Memory B cell (primary cell): ENCODE results near the gene DPF1.

Source experiments
- ATAC-seq: fragments of 150-1000 bp; cut with Tn5 transposase; 2 replicates; pipeline ENCODE4 v1.10.0; 2021; ENCODE audit warnings: low read depth, mild to moderate bottlenecking, moderate library complexity
- DNase-seq, 2 donors: peaks; one replicate each; pipeline ENCODE4 v3.0.0; 2022; ENCODE audit warnings: low spot score in 2 of 2
- H3K27ac Mint-ChIP-seq: one replicate; pipeline ENCODE4 v1.8.0; 2022; ENCODE audit warnings: mild to moderate bottlenecking, moderate library complexity, mixed read lengths
- H3K27me3 Mint-ChIP-seq: one replicate; pipeline ENCODE4 v1.8.0; 2022; ENCODE audit warnings: mixed read lengths
- H3K36me3 Mint-ChIP-seq: one replicate; pipeline ENCODE4 v1.8.0; 2022; ENCODE audit warnings: mild to moderate bottlenecking, mixed read lengths
- H3K4me1 Mint-ChIP-seq: one replicate; pipeline ENCODE4 v1.8.0; 2022; ENCODE audit warnings: mixed read lengths
- H3K4me3 Mint-ChIP-seq: one replicate; pipeline ENCODE4 v1.8.0; 2022; ENCODE audit warnings: mild to moderate bottlenecking, moderate library complexity, mixed read lengths
- H3K9me3 Mint-ChIP-seq: one replicate; pipeline ENCODE4 v1.8.0; 2022; ENCODE audit warnings: mixed read lengths

The DPF1 gene

DNA sequence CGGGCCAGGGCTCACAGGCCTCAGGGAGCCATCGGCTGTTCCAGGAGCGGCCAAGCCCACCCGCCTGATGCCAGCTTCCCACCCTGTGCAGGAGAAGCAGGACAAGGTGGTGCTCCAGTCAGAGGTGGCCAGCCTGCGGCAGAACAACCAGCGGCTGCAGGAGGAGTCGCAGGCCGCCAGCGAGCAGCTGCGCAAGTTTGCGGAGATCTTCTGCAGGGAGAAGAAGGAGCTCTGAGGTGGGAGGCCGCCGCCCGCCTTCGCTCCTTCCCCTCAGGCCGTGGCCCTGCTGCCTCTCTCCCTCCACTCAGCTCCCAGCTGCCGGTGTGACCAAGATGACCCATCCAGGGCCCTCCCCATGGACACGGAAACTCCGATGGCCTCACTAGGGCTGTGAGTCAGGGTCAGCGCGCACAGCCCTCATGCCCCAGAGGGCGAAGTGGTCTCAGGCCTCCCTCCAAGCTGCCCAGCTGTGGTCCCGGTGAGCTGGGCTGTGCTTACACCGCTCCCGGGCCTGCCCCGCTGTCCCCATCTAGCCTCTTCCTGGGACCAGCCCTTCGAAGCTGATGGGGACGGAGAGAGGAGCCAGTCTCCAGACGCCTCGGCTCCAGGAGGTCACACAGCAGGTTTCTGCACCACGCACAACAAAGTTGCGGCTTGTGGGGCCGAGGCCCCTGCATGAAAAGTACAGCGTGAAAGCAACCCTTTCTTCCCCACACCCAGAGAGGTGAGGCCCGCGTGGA, 17.8 kb downstream of the DPF1 start:
- no peak for ATAC-seq
- peaks cover 38% of the 10 kb centered on the region for H3K36me3 Mint-ChIP-seq
- no peak overlapping the region for H3K4me3 Mint-ChIP-seq
- H3K27ac Mint-ChIP-seq: no peak overlapping the region
- no peaks in the 10 kb centered on the region for H3K9me3 Mint-ChIP-seq
- H3K4me1 Mint-ChIP-seq: peaks cover 15% of the 10 kb centered on the region
- DNase-seq: no peak
- H3K27me3 Mint-ChIP-seq: peaks cover 12% of the 10 kb centered on the region

- peaks cover 2% of the 10 kb centered on the region for H3K27me3 Mint-ChIP-seq
- no peak for ATAC-seq
- no peaks in the 10 kb centered on the region for H3K9me3 Mint-ChIP-seq
- peaks cover 4% of the 10 kb centered on the region for H3K4me1 Mint-ChIP-seq
- H3K27ac Mint-ChIP-seq: no peak overlapping the region
- DNase-seq: no peak
- H3K4me3 Mint-ChIP-seq: no peak overlapping the region
- peaks cover 34% of the 10 kb centered on the region for H3K36me3 Mint-ChIP-seq
Observed at GRCh38 chr19:38204728-38205127, 19.3 kb downstream of the DPF1 start.

DNA sequence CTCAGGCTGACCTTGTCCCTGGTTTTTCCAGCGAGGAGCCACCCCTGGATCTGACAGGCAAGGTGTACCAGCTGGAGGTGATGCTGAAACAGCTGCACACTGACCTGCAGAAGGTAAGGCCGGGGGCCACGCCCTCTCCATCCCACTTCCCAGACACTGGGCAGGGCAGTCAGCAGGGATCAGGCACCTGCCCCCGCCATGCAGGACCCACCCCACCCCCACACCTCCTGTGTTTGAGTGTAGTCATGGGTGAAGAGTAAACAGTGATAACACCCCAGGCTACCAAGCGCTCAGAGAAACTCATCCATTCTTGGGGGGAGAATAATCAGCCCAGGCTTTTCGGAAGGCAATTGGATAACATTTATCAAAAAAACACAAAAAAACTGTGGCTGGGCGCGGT, 19.9 kb downstream of the DPF1 start:
- Mint-ChIP-seq H3K27me3 (no peaks in the 10 kb centered on the region), H3K9me3 (no peaks in the 10 kb centered on the region), H3K4me3 (no peak overlapping the region), H3K36me3 (peaks cover 34% of the 10 kb centered on the region), H3K27ac (no peak overlapping the region), H3K4me1 (no peaks in the 10 kb centered on the region)
- ATAC-seq (no peak), DNase-seq (no peak)

- H3K36me3 Mint-ChIP-seq: peaks cover 33% of the 10 kb centered on the region
- no peak overlapping the region for H3K4me3 Mint-ChIP-seq
- no peaks in the 10 kb centered on the region for H3K27me3 Mint-ChIP-seq
- no peak overlapping the region for H3K27ac Mint-ChIP-seq
- no peaks in the 10 kb centered on the region for H3K4me1 Mint-ChIP-seq
- DNase-seq (no peak), ATAC-seq (no peak)
- H3K9me3 Mint-ChIP-seq: no peaks in the 10 kb centered on the region
Observed at GRCh38 chr19:38203197-38203596, 20.8 kb downstream of the DPF1 start.

DNA sequence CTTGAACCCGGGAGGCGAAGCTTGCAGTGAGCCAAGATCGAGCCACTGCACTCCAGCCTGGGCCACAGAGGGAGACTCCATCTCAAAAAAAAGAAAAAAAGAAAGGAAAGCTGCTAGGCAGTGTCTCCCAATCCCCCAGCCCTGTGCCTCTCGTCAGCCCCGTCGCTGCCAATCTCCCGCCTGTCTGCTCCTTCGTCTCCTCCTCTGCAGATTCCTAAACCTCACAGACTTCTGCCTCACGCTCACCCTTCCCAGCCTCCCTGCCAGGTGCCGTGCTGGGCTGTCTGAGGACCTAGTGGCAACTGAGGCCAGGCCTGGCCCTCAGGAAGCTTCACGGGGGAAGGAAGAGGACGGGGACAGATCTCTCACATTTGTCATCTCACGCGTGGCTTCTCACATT, 21.5 kb downstream of the DPF1 start:
- peaks cover 39% of the 10 kb centered on the region for H3K36me3 Mint-ChIP-seq
- H3K9me3 Mint-ChIP-seq: no peaks in the 10 kb centered on the region
- no peak overlapping the region for H3K4me3 Mint-ChIP-seq
- H3K4me1 Mint-ChIP-seq: no peaks in the 10 kb centered on the region
- H3K27me3 Mint-ChIP-seq: no peaks in the 10 kb centered on the region
- H3K27ac Mint-ChIP-seq: no peak overlapping the region
- no peak for DNase-seq
- no peak for ATAC-seq

- no peaks in the 10 kb centered on the region for H3K4me1 Mint-ChIP-seq
- H3K27me3 Mint-ChIP-seq: no peaks in the 10 kb centered on the region
- ATAC-seq: no peak
- H3K4me3 Mint-ChIP-seq: no peak overlapping the region
- no peaks in the 10 kb centered on the region for H3K9me3 Mint-ChIP-seq
- no peak overlapping the region for H3K27ac Mint-ChIP-seq
- DNase-seq: no peak
- peaks cover 39% of the 10 kb centered on the region for H3K36me3 Mint-ChIP-seq
Observed at GRCh38 chr19:38201731-38202130, 22.3 kb downstream of the DPF1 start.

- no peaks in the 10 kb centered on the region for H3K9me3 Mint-ChIP-seq
- H3K27me3 Mint-ChIP-seq: no peaks in the 10 kb centered on the region
- ATAC-seq (no peak), DNase-seq (no peak)
- H3K36me3 Mint-ChIP-seq: peaks cover 56% of the 10 kb centered on the region
- H3K4me1 Mint-ChIP-seq: peaks cover 5% of the 10 kb centered on the region
- H3K27ac Mint-ChIP-seq: no peak overlapping the region
- H3K4me3 Mint-ChIP-seq: no peak overlapping the region
Observed at GRCh38 chr19:38199340-38199739, 24.7 kb downstream of the DPF1 start.

DNA sequence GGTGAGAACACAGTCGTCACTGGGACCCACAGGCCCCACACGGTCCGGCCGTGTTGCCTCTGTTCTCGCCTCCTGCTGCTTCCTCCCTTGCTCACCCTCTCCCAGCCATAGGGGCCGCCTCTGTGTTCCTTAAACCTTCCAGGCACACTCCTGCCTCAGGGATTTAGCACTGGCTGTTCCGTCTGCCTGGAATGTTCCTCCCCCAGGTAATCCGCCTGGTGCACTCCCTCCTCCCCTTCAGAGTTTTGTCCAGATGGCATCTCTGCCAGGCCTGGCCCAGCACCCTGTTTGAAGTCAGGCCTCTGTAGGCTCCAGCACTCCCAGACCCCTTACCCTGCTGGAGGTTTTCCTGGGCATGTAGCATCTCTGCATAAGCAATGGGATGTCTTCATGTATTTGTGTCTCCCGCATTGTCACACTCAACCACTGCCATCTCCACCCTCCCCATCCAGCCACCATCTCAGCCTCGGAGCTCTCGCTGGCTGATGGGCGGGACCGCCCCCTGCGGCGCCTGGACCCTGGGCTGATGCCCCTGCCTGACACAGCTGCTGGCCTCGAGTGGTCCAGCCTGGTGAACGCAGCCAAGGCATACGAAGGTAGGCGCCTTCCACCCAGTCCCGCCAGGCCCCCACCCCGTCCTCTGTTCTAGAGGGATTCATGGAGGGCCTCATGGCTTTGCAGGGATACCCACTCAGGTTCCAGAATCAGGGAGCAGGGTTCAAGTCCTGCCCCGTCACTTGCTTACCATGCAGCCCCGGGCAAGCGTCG, 25.9 kb downstream of the DPF1 start:
- H3K9me3 Mint-ChIP-seq: no peaks in the 10 kb centered on the region
- H3K36me3 Mint-ChIP-seq: peaks cover 56% of the 10 kb centered on the region
- H3K27me3 Mint-ChIP-seq: no peaks in the 10 kb centered on the region
- H3K27ac Mint-ChIP-seq: no peak overlapping the region
- H3K4me1 Mint-ChIP-seq: peaks cover 5% of the 10 kb centered on the region
- DNase-seq (no peak), ATAC-seq (no peak)
- H3K4me3 Mint-ChIP-seq: no peak overlapping the region

GRCh38 chr19:38196948-38197656, 26.9 kb downstream of the DPF1 start:
- Mint-ChIP-seq H3K4me3 (no peak overlapping the region), H3K4me1 (peaks cover 5% of the 10 kb centered on the region), H3K27ac (no peak overlapping the region), H3K9me3 (no peaks in the 10 kb centered on the region), H3K36me3 (peaks cover 53% of the 10 kb centered on the region), H3K27me3 (no peaks in the 10 kb centered on the region)
- DNase-seq (no peak), ATAC-seq (no peak)

- Mint-ChIP-seq H3K27ac (no peak overlapping the region), H3K9me3 (no peaks in the 10 kb centered on the region), H3K4me3 (no peak overlapping the region), H3K36me3 (peaks cover 50% of the 10 kb centered on the region), H3K4me1 (peaks cover 5% of the 10 kb centered on the region), H3K27me3 (no peaks in the 10 kb centered on the region)
- ATAC-seq (no peak), DNase-seq (no peak)
Observed at GRCh38 chr19:38196245-38196837, 27.7 kb downstream of the DPF1 start.

DNA sequence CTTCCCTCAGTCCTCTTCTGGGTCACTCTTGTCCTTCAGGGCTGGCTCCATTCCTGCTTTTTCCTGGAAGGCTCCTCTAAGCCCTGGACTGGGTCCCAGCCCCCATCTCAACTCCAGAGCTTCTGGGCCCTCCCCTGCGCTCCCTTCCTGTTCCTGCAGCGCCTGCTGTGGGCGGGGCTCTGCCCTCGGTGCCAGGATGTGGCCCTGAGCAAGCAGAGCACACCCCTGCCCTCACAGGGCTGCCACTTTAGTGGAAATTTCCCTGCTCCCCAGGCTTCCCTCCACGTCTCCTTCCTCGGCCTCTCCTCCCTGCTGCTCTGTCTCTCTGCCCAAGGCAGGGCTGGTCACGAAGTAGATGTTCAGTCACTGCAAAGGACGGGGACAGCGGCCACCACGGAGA, 28.8 kb downstream of the DPF1 start:
- no peak overlapping the region for H3K27ac Mint-ChIP-seq
- H3K4me1 Mint-ChIP-seq: peaks cover 5% of the 10 kb centered on the region
- no peaks in the 10 kb centered on the region for H3K27me3 Mint-ChIP-seq
- no peak for DNase-seq
- H3K9me3 Mint-ChIP-seq: no peaks in the 10 kb centered on the region
- peaks cover 46% of the 10 kb centered on the region for H3K36me3 Mint-ChIP-seq
- no peak overlapping the region for H3K4me3 Mint-ChIP-seq
- no peak for ATAC-seq

GRCh38 chr19:38194061-38194701, 29.8 kb downstream of the DPF1 start:
- Mint-ChIP-seq H3K27ac (no peak overlapping the region), H3K9me3 (no peaks in the 10 kb centered on the region), H3K27me3 (no peaks in the 10 kb centered on the region), H3K4me3 (no peak overlapping the region), H3K4me1 (peaks cover 5% of the 10 kb centered on the region), H3K36me3 (peaks cover 48% of the 10 kb centered on the region)
- ATAC-seq (no peak), DNase-seq (no peak)

DNA sequence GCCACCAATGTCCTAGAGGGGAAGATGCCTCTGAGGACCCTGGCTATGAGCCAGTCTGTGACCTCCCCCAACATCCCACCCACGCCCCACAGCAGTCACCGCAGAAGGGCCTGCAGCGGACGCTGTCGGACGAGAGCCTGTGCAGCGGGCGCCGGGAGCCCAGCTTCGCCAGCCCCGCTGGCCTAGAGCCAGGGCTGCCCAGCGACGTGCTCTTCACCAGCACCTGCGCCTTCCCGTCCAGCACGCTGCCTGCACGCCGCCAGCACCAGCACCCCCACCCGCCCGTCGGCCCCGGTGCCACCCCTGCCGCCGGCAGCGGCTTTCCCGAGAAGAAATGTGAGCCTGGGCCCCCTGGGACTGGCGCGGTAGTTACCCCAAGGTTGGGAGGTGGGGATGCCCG, 30.6 kb downstream of the DPF1 start:
- DNase-seq: no peak
- no peak overlapping the region for H3K4me3 Mint-ChIP-seq
- no peak overlapping the region for H3K27ac Mint-ChIP-seq
- no peak for ATAC-seq
- no peaks in the 10 kb centered on the region for H3K9me3 Mint-ChIP-seq
- H3K4me1 Mint-ChIP-seq: peaks cover 7% of the 10 kb centered on the region
- peaks cover 53% of the 10 kb centered on the region for H3K36me3 Mint-ChIP-seq
- no peaks in the 10 kb centered on the region for H3K27me3 Mint-ChIP-seq

GRCh38 chr19:38191747-38192146, 32.3 kb downstream of the DPF1 start:
- no peaks in the 10 kb centered on the region for H3K27me3 Mint-ChIP-seq
- ATAC-seq (no peak), DNase-seq (no peak)
- no peak overlapping the region for H3K27ac Mint-ChIP-seq
- H3K4me1 Mint-ChIP-seq: peaks cover 7% of the 10 kb centered on the region
- peaks cover 38% of the 10 kb centered on the region for H3K36me3 Mint-ChIP-seq
- H3K9me3 Mint-ChIP-seq: no peaks in the 10 kb centered on the region
- no peak overlapping the region for H3K4me3 Mint-ChIP-seq
